Tongue (tissue), 3 donors: ENCODE measurements around the gene PRR12. TPM values are rescaled to one million over a fixed set of nuclear protein-coding genes. Genes with fewer than 3 reads are reported as not detected.

ENCODE experiments used
- DNase-seq: peaks from one replicate; pipeline ENCODE4 v3.0.0-alpha.2; 2015
- small RNA-seq: library from RNA; depleted of rRNA; stranded (forward); fragments of <200 nt; gene quantifications from one replicate; pipeline ENCODE3, GENCODE V24; 2014; ENCODE audit warnings: low replicate concordance
- total RNA-seq: library from RNA; depleted of rRNA; stranded (reverse); fragments of >200 nt; gene quantifications from one replicate; pipeline ENCODE4 v1.2.3, GENCODE V29; 2014

Gene PRR12
- total RNA-seq, 1 donor from 2014 or later: 9.4 TPM

DNA sequence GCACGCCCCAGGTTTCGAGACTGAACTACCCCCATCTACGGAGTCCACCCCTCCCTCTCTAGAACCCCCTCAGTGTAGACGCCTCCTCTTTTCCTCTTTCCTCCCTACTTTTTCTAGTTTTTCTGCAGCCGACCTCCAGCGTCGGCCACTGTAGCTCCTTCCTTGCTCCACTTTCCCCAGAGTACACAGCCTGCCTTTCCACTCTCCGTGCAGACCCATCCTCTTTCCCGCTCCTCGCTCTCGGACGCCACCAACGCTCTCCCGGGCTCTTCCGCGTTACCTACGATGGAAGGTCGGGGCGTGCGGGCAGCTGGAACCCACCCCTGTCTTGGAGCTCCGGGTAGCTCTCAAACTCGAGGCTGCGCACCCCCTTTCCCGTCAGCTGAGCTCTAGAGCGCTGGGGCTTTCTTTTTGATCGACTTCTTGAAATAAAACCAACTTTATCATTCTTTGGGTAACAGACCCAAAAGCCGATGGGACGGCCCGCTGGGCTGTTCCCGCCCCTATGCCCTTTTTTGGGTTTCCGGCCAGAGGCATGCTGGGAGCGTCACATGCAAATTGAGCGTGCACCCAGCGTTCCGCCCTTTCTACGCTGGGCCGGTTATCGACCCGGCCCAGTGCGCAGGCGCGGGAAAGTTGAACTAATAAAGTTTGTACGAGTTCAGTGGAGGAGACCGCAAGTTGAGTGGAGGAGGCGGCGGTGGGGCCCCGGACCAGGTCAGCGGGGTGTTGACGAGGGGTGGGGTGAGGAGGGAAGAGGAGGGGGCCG, 74.6 kb downstream of the PRR12 start, which contains the start of the genes BCL2L12 and IRF3:
Gene BCL2L12 (plus strand): TSS at position 583 of the 769 bp plus-strand sequence. CDS start 760 bp downstream, outside the sequence.
Gene IRF3 (minus strand): TSS at position 507 of the 769 bp plus-strand sequence. CDS start 1,019 bp downstream, outside the sequence.
- peak; percentile 99 for DNase-seq

DNA sequence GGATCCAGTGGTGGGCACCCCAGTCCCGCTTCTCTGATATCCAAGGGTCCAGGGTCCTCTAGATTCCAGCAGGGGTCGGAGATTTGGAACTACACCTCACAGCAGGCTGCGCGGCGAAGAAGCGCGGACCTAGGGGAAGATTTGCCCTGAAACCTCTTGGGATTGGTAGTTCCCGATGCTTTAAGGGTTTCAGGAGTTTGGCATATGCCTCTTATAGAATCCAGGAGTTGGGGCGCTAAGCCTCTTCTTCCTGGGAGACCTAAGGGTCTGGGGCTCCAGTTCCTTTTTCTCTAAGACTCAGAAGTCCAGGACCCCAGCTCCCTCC, 75.1 kb downstream of the PRR12 start:
- DNase-seq: no peak

DNA sequence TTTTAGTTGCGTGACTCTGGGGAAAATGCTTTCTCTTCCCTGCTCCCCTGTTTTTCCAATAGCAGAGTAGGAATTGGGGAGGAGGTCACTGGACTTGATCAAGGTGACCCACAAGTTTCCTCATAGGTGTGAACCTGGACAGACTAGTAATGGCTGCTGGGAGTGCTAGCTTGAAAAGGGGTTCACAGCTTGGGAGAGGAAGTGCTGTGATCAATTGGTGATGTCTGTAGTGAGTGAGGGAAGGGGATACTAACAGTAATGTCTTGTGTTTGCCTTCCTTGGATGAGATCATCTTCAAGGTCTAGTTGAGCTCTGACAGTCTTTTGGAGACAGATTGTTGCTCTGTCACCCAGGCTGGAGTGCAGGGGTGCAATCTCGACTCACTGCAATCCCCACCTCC, 76.5 kb downstream of the PRR12 start:
- DNase-seq: no peak

DNA sequence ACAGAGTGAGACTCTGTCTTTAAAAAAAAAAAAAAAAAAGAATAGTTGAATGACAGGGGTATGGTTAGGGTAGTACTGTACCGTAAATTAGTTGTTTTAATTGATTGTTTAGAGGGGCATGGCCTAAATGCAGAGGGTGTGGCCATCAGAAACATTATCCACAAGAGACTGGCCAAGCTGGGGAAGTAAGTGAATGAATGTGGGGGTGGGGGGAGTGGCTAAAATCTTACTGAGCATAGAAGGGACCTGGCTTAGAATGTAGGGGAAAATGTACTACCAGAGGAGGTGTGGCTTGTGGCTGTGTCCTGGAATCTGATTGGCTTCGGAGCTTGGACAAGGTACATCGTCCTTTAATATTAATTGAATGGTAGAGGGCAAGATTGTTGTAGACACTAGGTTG, 78.5 kb downstream of the PRR12 start:
- DNase-seq: no peak

DNA sequence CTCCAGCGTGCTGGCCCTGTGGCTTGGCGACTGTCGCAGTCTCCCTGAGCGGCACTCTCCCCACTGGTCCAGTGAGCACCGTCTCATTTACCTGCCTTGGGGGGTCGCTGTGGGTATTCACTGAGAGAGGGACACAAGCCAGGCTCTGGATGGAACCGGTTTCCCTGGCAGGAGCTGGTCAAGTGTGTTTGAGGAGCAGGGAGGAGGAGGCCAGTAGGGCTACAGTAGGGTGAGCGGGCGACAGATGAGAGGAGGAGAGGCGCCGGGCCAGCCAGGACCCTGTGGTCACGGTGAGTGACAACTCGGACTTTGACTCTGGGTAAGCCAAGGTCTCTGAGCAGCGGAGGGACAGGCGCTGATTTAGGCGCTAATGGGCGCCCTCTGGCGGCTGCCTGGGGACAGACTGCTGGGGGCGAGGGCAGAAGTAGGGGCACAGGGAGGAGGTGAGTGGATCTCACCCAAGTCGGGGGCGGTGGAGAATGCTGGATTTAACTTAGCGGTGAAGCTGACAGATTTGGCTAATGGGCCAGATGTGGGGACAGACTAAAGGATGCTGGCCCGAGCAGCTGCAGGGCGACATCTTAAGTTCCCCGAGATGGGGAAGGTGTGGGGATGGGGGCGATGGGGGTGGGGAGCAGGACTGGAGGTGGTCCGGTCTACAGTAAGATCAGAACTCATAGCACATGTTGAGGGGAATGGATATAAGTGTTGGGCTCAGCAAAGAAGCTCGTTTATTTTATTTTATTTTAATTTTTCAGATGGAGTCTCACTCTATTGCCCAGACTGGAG, 81.3 kb downstream of the PRR12 start:
- DNase-seq: peak; percentile 75

Small RNA genes within 50 kb of the gene (small RNA-seq; reads per million reads assigned to genes)
- not detected for gene RF00019

Other genes starting within 250 kb of the PRR12 start
- 30.9 TPM for gene TEAD2, start 228.8 kb upstream of the PRR12 start, total RNA-seq
- gene DKKL1, start 227.3 kb upstream of the PRR12 start, total RNA-seq: not detected
- gene KASH5, start 202.9 kb upstream of the PRR12 start, total RNA-seq: not detected
- gene PTH2, start 167.7 kb upstream of the PRR12 start, total RNA-seq: not detected
- not detected for gene GFY, start 165.8 kb upstream of the PRR12 start, total RNA-seq
- gene SLC17A7, start 149.7 kb upstream of the PRR12 start, total RNA-seq: 1.4 TPM
- gene PIH1D1, start 139.4 kb upstream of the PRR12 start, total RNA-seq: 58.3 TPM
- gene ALDH16A1, start 138.0 kb upstream of the PRR12 start, total RNA-seq: 34.6 TPM
- gene FLT3LG, start 117.0 kb upstream of the PRR12 start, total RNA-seq: 2.5 TPM
- gene RPL13A, start 103.6 kb upstream of the PRR12 start, total RNA-seq: 1,944 TPM
- gene RPS11, start 94.7 kb upstream of the PRR12 start, total RNA-seq: 5,071 TPM
- gene FCGRT, start 78.5 kb upstream of the PRR12 start, total RNA-seq: 122 TPM
- gene RCN3, start 63.2 kb upstream of the PRR12 start, total RNA-seq: 41.4 TPM
- gene NOSIP, start 10.6 kb upstream of the PRR12 start, total RNA-seq: 47.6 TPM
- gene PRRG2, start 9.9 kb upstream of the PRR12 start, total RNA-seq: 3.4 TPM
- gene RRAS, start 49.0 kb downstream of the PRR12 start, total RNA-seq: 15.5 TPM
- gene SCAF1, start 51.0 kb downstream of the PRR12 start, total RNA-seq: 19.5 TPM
- gene IRF3, start 74.7 kb downstream of the PRR12 start, total RNA-seq: 44.0 TPM
- 10.9 TPM for gene BCL2L12, start 74.8 kb downstream of the PRR12 start, total RNA-seq
- gene PRMT1, start 86.1 kb downstream of the PRR12 start, total RNA-seq: 208 TPM
- 0.92 TPM for gene ADM5, start 98.4 kb downstream of the PRR12 start, total RNA-seq
- 5.1 TPM for gene CPT1C, start 99.9 kb downstream of the PRR12 start, total RNA-seq
- 1.1 TPM for gene TSKS, start 172.1 kb downstream of the PRR12 start, total RNA-seq
- gene AP2A1, start 175.8 kb downstream of the PRR12 start, total RNA-seq: 56.2 TPM
- gene FUZ, start 222.1 kb downstream of the PRR12 start, total RNA-seq: 25.7 TPM
- gene MED25, start 227.1 kb downstream of the PRR12 start, total RNA-seq: 38.2 TPM